Erythroblast (primary cell): Measurements from ENCODE around the gene ZSWIM6.

Source experiments
- GATA1 ChIP-seq: IDR thresholded peaks from 2 replicates; pipeline ENCODE4 v1.6.1; 2011; ENCODE audit warnings: low read depth, mild to moderate bottlenecking, control low read depth, low read length, moderate library complexity
- POLR2A ChIP-seq: IDR thresholded peaks from 2 replicates; pipeline ENCODE4 v1.6.1; 2011; ENCODE audit warnings: mild to moderate bottlenecking, low read length

DNA sequence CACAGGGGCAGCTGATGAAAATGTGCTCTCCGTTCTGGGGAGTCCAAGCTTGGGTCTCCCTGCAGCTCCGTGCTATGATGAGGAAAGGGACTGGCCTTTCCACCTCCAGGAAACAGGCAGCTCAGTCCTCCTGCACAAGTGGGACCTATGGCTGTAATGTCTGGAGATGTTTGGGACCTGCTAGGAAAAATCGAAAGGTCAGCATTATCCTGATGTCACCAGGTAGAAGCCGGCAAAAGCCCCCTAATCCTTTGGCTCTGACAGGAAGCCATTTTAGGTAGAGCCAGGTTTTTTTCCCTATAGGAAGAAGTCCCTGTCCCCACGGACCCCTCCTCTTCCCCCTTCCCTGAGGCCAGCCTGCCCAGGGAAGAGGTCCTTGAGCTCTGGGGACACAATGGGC is 240.9 kb downstream of the ZSWIM6 start:
- TF ChIP-seq POLR2A, result no peak
- no peak for TF ChIP-seq GATA1
